ENCODE data around the gene QRICH1. TPM values are rescaled to one million over a fixed set of nuclear protein-coding genes. Genes with fewer than 3 reads are reported as not detected.

QRICH1 gene
- total RNA-seq, 1 experiment from 2014 or later = 123 TPM

GRCh38 chr3:49028673-49029562 lies 65.0 kb downstream of the QRICH1 start, which contains the start of gene IMPDH2 (continued):
- TF ChIP-seq, protein P1, sequence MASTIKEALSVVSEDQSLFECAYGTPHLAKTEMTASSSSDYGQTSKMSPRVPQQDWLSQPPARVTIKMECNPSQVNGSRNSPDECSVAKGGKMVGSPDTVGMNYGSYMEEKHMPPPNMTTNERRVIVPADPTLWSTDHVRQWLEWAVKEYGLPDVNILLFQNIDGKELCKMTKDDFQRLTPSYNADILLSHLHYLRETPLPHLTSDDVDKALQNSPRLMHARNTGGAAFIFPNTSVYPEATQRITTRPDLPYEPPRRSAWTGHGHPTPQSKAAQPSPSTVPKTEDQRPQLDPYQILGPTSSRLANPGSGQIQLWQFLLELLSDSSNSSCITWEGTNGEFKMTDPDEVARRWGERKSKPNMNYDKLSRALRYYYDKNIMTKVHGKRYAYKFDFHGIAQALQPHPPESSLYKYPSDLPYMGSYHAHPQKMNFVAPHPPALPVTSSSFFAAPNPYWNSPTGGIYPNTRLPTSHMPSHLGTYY (CRISPR knock-in tag; IDR thresholded peaks at IDR 0.05) = peak; percentile 92
- no peak for TF ChIP-seq NR2C2 (CRISPR knock-in tag; IDR thresholded peaks at IDR 0.05)
- no peak; the same call in 1 of the 2 replicates for TF ChIP-seq RELA (CRISPR knock-in tag; IDR thresholded peaks at IDR 0.05; ENCODE audit: borderline replicate concordance)
- peak; percentile 98 for TF ChIP-seq ZNF138 (CRISPR knock-in tag; conservative IDR thresholded peaks at IDR 0.05)
- TF ChIP-seq ZBTB43 (CRISPR knock-in tag; IDR thresholded peaks at IDR 0.05) = no peak
- TF ChIP-seq IRF2 (CRISPR knock-in tag; IDR thresholded peaks at IDR 0.05; ENCODE audit: borderline replicate concordance, low read depth) = no peak
- peak; percentile 97 for TF ChIP-seq FOXP1 (CRISPR knock-in tag; IDR thresholded peaks at IDR 0.05; ENCODE audit: borderline replicate concordance)
- no peak for TF ChIP-seq HMGA2 (CRISPR knock-in tag; IDR thresholded peaks at IDR 0.05)
- TF ChIP-seq, protein P2, sequence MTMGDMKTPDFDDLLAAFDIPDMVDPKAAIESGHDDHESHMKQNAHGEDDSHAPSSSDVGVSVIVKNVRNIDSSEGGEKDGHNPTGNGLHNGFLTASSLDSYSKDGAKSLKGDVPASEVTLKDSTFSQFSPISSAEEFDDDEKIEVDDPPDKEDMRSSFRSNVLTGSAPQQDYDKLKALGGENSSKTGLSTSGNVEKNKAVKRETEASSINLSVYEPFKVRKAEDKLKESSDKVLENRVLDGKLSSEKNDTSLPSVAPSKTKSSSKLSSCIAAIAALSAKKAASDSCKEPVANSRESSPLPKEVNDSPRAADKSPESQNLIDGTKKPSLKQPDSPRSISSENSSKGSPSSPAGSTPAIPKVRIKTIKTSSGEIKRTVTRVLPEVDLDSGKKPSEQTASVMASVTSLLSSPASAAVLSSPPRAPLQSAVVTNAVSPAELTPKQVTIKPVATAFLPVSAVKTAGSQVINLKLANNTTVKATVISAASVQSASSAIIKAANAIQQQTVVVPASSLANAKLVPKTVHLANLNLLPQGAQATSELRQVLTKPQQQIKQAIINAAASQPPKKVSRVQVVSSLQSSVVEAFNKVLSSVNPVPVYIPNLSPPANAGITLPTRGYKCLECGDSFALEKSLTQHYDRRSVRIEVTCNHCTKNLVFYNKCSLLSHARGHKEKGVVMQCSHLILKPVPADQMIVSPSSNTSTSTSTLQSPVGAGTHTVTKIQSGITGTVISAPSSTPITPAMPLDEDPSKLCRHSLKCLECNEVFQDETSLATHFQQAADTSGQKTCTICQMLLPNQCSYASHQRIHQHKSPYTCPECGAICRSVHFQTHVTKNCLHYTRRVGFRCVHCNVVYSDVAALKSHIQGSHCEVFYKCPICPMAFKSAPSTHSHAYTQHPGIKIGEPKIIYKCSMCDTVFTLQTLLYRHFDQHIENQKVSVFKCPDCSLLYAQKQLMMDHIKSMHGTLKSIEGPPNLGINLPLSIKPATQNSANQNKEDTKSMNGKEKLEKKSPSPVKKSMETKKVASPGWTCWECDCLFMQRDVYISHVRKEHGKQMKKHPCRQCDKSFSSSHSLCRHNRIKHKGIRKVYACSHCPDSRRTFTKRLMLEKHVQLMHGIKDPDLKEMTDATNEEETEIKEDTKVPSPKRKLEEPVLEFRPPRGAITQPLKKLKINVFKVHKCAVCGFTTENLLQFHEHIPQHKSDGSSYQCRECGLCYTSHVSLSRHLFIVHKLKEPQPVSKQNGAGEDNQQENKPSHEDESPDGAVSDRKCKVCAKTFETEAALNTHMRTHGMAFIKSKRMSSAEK (CRISPR knock-in tag; IDR thresholded peaks at IDR 0.05; ENCODE audit: borderline replicate concordance) = peak; percentile 89
- TF ChIP-seq, protein P3, sequence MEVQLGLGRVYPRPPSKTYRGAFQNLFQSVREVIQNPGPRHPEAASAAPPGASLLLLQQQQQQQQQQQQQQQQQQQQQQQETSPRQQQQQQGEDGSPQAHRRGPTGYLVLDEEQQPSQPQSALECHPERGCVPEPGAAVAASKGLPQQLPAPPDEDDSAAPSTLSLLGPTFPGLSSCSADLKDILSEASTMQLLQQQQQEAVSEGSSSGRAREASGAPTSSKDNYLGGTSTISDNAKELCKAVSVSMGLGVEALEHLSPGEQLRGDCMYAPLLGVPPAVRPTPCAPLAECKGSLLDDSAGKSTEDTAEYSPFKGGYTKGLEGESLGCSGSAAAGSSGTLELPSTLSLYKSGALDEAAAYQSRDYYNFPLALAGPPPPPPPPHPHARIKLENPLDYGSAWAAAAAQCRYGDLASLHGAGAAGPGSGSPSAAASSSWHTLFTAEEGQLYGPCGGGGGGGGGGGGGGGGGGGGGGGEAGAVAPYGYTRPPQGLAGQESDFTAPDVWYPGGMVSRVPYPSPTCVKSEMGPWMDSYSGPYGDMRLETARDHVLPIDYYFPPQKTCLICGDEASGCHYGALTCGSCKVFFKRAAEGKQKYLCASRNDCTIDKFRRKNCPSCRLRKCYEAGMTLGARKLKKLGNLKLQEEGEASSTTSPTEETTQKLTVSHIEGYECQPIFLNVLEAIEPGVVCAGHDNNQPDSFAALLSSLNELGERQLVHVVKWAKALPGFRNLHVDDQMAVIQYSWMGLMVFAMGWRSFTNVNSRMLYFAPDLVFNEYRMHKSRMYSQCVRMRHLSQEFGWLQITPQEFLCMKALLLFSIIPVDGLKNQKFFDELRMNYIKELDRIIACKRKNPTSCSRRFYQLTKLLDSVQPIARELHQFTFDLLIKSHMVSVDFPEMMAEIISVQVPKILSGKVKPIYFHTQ (CRISPR knock-in tag; IDR thresholded peaks at IDR 0.05) = peak; percentile 87; the same call in 1 of the 2 replicates
- TF ChIP-seq ZNF232 (CRISPR knock-in tag; IDR thresholded peaks at IDR 0.05) = no peak
- peak; percentile 96 for TF ChIP-seq CREM (CRISPR knock-in tag; IDR thresholded peaks at IDR 0.05)
- peak; percentile 49; the same call in 1 of the 2 replicates for TF ChIP-seq TEAD1 (CRISPR knock-in tag; IDR thresholded peaks at IDR 0.05)
- no peak for TF ChIP-seq ZNF512 (CRISPR knock-in tag; IDR thresholded peaks at IDR 0.05; ENCODE audit: borderline replicate concordance)
- peak; percentile 93 for TF ChIP-seq EMX1 (CRISPR knock-in tag; IDR thresholded peaks at IDR 0.05)
- TF ChIP-seq ATF1 (CRISPR knock-in tag; IDR thresholded peaks at IDR 0.05) = peak; percentile 94
- TF ChIP-seq CREB1 (CRISPR knock-in tag; IDR thresholded peaks at IDR 0.05) = peak; percentile 96
- TF ChIP-seq ETV6 (CRISPR knock-in tag; IDR thresholded peaks at IDR 0.05) = peak; percentile 93
- TF ChIP-seq PRDM15 (CRISPR knock-in tag; IDR thresholded peaks at IDR 0.05) = no peak
- peak; percentile 84 for TF ChIP-seq ZNF281 (CRISPR knock-in tag; IDR thresholded peaks at IDR 0.05)

Measured in WTC11 (cell line).